COR-L47 (cell line): ENCODE measurements around the gene SNX11.
A peak's percentile ranks its signal among the peaks of the same experiment; 100 is the strongest.

Source experiments
- DNase-seq: peaks from one replicate; lab custom pipeline; 2025; lab: John Stamatoyannopoulos, UW

Gene SNX11

DNA sequence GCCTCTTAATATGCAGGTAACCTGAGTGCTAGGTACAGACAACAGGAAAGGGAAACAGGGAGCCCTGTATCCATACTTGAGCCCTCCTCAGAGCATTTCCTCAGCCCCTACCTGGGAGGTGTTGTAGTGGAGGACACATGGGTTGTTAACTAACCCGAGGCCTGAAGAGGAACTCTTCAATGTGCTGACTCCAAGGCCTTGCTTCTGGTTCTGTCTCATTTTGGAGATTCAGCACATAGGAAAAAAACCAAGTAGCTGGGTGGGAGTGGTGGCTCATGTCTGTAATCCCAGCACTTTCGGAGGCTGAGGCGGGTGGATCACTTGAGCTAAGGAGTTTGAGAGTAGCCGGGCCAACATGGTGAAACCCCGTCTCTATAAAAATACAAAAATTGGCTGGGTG is 24.8 kb downstream of the SNX11 start:
- no peak for DNase-seq

DNA sequence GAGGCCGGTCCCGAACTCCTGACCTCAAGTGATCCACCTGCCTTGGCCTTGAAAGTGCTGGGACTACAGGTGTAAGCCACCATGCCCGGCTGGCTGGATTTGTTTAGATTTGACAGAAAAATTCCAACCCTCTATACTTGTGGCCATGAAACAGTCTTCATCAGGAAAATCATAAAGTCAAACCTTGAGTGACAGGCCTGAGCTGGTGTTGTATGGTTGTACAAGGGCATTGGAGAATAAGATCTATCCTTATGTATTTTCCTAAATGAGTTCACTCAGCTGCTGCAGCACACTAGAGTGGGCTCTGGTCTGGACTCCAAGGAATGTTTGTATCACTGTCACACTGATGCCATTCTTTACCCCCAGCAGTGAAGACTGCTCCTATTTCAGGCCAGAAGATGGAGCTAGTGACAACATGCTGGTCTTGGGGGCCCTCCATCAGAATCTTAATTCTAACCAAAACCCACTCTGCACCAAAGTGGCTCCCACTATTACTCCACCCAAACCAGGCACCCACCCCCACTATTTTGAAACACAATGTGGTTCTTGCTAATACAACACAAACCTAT is 27.4 kb downstream of the SNX11 start:
- DNase-seq = no peak

- no peak for DNase-seq
Measured at GRCh38 chr17:48137656-48138055, 30.1 kb downstream of the SNX11 start.

DNA sequence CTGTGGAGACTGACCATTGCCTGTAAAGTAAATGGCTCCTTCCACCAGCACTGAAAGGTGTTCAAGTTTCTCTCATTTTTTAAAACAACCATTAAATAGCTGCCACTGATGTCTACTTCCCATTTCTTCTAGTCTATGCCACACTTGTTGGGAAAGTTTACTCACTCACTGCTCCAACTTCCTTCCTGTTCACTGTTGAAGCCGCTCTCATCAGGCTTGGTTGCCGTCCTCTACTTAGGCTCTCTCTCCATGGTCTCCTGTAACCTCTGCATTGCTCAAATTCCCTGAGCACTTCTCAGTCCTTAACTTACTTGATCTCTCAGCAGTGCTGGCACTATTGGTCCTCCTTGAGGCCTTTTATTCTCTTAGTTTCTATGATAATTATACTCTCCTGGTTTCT is 32.4 kb downstream of the SNX11 start:
- DNase-seq = no peak

GRCh38 chr17:48143629-48144028 is 36.1 kb downstream of the SNX11 start:
- DNase-seq = peak; percentile 31

DNA sequence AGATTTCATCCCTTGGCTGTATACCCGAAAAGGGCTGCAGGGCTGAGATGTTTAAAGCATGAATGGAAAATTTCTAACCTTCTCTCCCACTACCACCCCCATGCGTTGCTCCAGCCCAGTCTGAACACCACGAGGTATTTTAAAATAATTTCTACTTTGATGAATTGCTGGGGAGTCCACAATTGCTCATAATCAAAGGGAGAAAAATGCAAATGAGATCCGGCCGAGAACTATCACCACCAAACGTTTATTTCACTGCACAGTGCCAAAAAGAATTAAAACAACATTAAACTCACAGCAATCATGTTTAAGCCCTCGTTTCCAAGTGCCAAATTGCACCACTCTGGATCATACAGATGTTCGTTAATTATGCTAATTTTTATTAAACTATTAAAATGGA is 36.7 kb downstream of the SNX11 start:
- DNase-seq = no peak

GRCh38 chr17:48144976-48145798 is 37.6 kb downstream of the SNX11 start:
- no peak for DNase-seq

GRCh38 chr17:48148029-48148770 is 40.6 kb downstream of the SNX11 start:
- DNase-seq = no peak

- peak; percentile 87 for DNase-seq
Measured at GRCh38 chr17:48148854-48149786, 41.6 kb downstream of the SNX11 start.

GRCh38 chr17:48149787-48150463 is 42.4 kb downstream of the SNX11 start:
- no peak for DNase-seq

- no peak for DNase-seq
Measured at GRCh38 chr17:48150597-48151001, 43.0 kb downstream of the SNX11 start.

GRCh38 chr17:48151220-48151619 is 43.7 kb downstream of the SNX11 start:
- DNase-seq = no peak

DNA sequence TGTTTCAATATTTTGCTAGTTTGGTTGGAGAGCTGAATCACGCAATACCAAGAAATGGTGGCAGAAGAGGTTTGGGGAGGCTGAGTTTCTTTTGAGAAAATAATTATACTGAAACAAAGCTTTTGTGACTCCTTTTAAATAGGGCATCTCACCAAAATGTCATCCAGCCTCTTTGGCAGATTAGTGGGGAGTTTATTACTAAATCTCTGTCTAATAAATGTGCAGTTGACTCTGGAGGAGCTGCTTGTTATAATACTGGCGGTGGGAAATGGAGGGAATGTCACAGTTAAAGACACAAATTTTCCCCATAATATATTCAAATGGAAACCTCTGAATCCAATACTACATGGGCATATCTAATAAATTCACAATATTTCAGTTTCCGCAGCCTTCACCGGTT is 44.7 kb downstream of the SNX11 start:
- DNase-seq = no peak

DNA sequence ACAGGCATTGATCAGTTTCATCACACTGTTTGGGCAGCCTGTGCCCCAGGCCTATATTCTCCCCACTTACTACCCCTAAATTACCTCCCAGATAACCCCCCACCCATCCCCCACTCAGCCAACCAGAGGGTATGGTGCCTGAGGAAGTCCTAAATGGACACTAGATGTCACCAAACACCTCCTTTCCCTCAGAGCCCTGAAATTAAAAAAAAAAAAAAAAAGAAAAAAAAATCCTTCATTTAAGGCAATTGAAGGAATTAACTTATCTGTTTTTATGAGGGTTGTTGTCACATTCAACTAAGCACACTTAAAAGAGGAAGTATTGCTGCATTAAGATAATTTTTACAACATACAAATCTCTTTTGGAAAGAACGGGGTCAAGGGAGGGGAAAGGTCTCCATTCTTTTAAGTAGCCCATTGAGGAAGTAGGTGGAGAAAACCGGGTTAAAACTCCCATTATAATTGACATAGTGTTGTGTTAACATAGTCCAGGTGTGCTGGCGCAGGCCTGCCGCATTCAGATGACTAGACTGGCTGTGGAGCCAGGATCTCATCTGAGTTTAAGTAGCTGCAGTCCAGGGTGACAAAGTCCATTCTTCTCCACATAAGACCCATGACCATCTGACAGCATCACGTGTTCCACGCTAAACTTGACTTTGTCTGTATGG is 46.3 kb downstream of the SNX11 start:
- peak; percentile 48 for DNase-seq

DNA sequence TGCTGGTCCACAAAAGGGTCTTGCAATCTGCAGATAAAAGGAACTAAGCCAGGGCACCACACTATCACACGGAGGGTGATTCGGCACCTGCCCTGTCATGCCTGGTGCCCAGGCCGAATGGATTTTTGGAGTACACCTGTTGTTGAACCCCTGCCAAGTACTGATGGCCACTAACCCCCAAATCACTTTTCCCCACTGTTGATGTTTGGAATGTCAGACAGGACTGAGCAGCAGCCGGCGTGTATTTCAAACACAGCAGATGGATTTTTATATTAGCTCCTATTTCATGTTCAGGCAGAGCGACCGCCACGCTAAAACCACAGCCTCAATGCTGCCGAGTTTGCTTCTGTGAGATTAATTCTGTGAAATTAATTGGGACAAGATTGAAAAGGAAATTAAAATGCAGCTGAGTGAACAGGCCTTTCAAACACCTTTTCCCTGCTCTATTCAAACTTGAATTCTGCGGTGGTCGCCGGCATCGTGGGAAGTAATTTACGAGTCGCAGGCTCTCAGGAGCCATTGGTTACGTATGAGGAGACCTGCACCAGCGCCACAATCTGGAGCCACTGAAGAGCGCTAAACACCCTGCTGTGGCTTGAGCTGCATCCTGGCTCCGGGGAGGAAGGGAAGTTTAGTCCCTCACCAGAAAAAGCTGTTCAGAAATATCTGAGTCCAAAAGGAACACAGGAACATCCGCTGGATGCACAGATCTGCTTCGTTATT is 48.5 kb downstream of the SNX11 start:
- DNase-seq = no peak

GRCh38 chr17:48159232-48159631 is 51.7 kb downstream of the SNX11 start:
- no peak for DNase-seq

DNA sequence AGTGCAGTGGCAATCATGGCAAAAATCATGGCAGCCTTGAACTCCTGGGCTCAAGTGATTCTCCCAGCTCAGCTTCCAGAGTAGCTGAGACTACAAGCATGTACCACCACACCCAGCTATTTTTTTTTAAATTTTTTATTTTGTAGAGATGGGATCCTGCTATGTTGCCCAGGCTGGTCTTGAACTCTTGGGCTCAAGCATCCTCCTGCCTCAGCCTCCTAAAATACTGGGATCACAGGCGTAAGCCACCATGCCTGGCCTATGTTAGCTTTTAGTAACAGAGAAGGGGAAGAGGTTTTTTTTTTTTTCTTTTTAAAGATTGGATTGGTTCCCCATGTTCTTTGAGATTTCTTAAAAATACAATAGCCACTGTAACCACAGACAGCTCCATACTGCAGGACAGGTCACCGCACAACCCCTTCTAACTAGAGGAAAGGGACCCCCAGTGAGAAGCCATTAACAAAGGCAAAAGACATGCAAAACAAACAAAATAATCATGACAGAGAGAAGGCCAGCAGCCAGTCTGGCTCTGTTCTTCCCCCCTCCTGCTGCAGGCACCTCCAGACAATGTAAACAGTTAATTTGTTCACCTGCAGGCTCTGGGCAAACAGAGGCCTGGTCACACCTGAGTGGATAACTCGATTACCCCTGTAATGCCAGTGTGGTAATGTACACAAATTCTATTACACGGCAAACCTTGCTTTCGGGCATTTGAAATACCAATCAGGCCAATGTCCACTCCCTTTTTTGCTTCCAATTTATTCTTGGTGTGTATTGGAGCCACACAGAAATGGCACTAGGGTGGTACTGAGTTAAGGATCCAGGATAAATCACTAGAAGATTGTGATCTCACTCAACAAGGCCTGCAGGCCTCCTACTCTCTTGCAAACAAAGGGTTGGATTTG is 52.9 kb downstream of the SNX11 start:
- peak; percentile 93 for DNase-seq

- no peak for DNase-seq
Measured at GRCh38 chr17:48161127-48161905, 53.8 kb downstream of the SNX11 start.
